Activated CD8-positive, alpha-beta T cell treated with anti-CD3 and anti-CD28 coated beads for 36 hours (primary cell): ENCODE measurements around the gene PRPF40B. TPM values are rescaled to one million over a fixed set of nuclear protein-coding genes. Genes with fewer than 3 reads are reported as not detected.

Experiments
- ATAC-seq: fragments of 200-7000 bp; cut with Tn5 transposase; one replicate; pipeline ENCODE4 v1.10.0; 2021; ENCODE audit warnings: mild to moderate bottlenecking, moderate library complexity
- CTCF ChIA-PET: fragments of 350-600 bp; sonication (Branson Sonifier 250); formaldehyde crosslinking; loops from one replicate; lab custom pipeline; 2021; ENCODE audit warnings: antibody characterized with exemption; lab: Charles Lee
- POLR2A ChIA-PET: fragments of 350-600 bp; sonication (Branson Sonifier 250); formaldehyde crosslinking; loops from one replicate; lab custom pipeline; 2021; ENCODE audit warnings: antibody characterized with exemption; lab: Charles Lee
- DNase-seq: peaks from one replicate; pipeline ENCODE4 v3.0.0-alpha.2; 2020
- H3K27ac Mint-ChIP-seq: one replicate; pipeline ENCODE4 v1.8.0; 2021; ENCODE audit warnings: mild to moderate bottlenecking, mixed read lengths
- H3K27me3 Mint-ChIP-seq: one replicate; pipeline ENCODE4 v1.8.0; 2021; ENCODE audit warnings: mixed read lengths
- H3K36me3 Mint-ChIP-seq: one replicate; pipeline ENCODE4 v1.8.0; 2021; ENCODE audit warnings: low read depth, mixed read lengths
- H3K4me1 Mint-ChIP-seq: one replicate; pipeline ENCODE4 v1.8.0; 2021; ENCODE audit warnings: low read depth, mixed read lengths
- H3K4me3 Mint-ChIP-seq: one replicate; pipeline ENCODE4 v1.8.0; 2021; ENCODE audit warnings: mild to moderate bottlenecking, moderate library complexity, mixed read lengths
- H3K9me3 Mint-ChIP-seq: one replicate; pipeline ENCODE4 v1.8.0; 2021; ENCODE audit warnings: mixed read lengths
- intact Hi-C: fragments of 100-400 bp; cut with micrococcal nuclease; formaldehyde crosslinking; loops from one replicate; pipeline ENCODE4 v1.10.0; 2022
- total RNA-seq, 2 experiments: library from RNA; stranded (reverse); gene quantifications; one replicate each; pipeline ENCODE4 v1.2.3, GENCODE V29; 2021
- TF ChIP-seq, protein P1 (sequence below): fragments of 200-600 bp; IDR thresholded peaks from one replicate; pipeline ENCODE4 v1.8.0; 2022; ENCODE audit warnings: antibody characterized with exemption, mild to moderate bottlenecking

The PRPF40B gene
- total RNA-seq, 2 experiments from 2014 or later, result 4.9 to 5.6 TPM

DNA sequence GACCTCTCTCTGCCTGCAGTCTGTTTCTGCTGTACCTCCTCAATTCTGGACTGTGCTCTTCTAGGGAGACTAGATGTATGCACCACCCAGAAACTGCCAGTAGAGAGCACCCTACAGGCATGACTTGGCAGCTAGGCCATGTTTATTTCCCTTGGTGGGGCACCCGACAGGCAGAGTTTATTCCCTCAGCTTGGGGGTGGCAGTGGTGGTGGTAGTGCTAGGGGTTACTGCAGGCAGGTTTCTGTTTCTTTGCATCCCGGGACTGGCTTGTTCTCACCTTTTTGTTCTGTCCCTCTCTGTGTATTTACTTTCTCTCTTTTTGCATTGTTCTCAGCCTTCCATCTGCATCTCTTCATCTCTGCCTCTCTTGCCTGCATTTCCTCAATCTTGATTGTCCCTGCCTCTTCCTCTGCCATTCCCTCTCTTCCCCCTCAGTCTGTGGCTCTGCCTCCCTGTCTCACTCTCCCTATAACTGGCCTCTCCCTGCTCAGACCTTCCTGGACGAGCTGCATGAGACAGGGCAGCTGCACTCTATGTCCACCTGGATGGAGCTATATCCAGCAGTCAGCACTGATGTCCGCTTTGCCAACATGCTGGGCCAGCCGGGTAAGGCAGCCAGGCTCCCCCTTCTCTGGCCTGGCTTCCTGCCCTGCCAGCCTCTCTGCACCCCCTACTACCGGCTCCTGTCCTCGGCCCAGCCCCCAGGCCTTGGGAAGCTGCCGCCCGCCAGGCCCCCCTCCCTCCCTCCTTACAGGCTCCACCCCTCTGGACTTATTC is 13.8 kb downstream of the PRPF40B start:
- Mint-ChIP-seq H3K27me3 (no peaks in the 10 kb centered on the region), H3K36me3 (no peaks in the 10 kb centered on the region), H3K4me3 (no peak overlapping the region), H3K4me1 (peaks cover 18% of the 10 kb centered on the region), H3K27ac (peak overlapping the region; percentile 60), H3K9me3 (no peaks in the 10 kb centered on the region)
- TF ChIP-seq, protein P1, sequence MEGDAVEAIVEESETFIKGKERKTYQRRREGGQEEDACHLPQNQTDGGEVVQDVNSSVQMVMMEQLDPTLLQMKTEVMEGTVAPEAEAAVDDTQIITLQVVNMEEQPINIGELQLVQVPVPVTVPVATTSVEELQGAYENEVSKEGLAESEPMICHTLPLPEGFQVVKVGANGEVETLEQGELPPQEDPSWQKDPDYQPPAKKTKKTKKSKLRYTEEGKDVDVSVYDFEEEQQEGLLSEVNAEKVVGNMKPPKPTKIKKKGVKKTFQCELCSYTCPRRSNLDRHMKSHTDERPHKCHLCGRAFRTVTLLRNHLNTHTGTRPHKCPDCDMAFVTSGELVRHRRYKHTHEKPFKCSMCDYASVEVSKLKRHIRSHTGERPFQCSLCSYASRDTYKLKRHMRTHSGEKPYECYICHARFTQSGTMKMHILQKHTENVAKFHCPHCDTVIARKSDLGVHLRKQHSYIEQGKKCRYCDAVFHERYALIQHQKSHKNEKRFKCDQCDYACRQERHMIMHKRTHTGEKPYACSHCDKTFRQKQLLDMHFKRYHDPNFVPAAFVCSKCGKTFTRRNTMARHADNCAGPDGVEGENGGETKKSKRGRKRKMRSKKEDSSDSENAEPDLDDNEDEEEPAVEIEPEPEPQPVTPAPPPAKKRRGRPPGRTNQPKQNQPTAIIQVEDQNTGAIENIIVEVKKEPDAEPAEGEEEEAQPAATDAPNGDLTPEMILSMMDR, result peak; percentile 67
- ATAC-seq (peak; percentile 97), DNase-seq (peak; percentile 84)
- intact Hi-C loops, result no loop called here
- POLR2A ChIA-PET, result interaction anchor here (0.6 to 2.4 kb wide), 8 partner anchors 13 to 229 kb away, joined by 3 to 9 read pairs (median 3); partner anchors contain the start of genes PRPF40B and TMBIM6
- CTCF ChIA-PET, result interaction anchor here (0.6 to 25.4 kb wide), 36 partner anchors 8 to 289 kb away, joined by 3 to 556 read pairs (median 5); partner anchors contain the start of genes FMNL3, PRPF40B and TMBIM6

DNA sequence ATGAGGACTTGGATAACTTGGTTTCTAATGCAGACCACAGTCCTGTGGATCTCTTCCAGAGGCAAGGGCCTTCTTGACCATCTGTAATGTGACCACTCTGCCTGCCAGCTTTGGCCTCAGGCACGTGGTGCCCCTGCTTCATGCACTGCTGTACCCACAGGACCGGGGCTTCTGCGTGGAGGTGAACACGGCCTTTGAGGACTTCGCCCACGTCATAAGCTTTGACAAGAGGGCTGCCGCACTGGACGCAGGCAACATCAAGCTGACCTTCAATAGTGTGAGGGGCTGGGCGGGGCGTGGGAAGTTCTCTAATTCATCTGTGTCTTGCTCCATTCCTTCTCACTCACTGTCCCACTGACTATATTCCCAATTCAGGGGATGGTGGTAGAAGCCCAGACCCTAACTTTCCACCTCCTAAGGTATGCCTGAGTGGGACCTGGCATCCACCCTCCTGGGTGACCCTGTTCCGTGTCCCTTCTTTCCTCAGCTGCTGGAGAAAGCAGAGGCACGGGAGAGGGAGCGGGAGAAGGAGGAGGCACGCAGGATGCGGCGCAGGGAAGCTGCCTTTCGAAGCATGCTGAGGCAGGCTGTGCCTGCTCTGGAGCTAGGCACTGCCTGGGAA is 18.5 kb downstream of the PRPF40B start:
- Mint-ChIP-seq H3K4me1 (peaks cover 27% of the 10 kb centered on the region), H3K4me3 (no peak overlapping the region), H3K27ac (no peak overlapping the region), H3K9me3 (no peaks in the 10 kb centered on the region), H3K36me3 (peaks cover 16% of the 10 kb centered on the region), H3K27me3 (no peaks in the 10 kb centered on the region)
- CTCF ChIA-PET, result interaction anchor here (1.1 to 25.4 kb wide), 5 partner anchors 17 to 198 kb away, joined by 3 to 556 read pairs (median 23); partner anchors contain the start of genes FMNL3 and TMBIM6
- no peak for ATAC-seq
- TF ChIP-seq, protein P1, result no peak
- intact Hi-C loops, result no loop called here
- no peak for DNase-seq
- POLR2A ChIA-PET, result interaction anchor here (1.1 to 1.2 kb wide), 3 partner anchors 9 to 63 kb away, joined by 3 to 5 read pairs (median 4); no protein-coding TSS in a partner anchor

DNA sequence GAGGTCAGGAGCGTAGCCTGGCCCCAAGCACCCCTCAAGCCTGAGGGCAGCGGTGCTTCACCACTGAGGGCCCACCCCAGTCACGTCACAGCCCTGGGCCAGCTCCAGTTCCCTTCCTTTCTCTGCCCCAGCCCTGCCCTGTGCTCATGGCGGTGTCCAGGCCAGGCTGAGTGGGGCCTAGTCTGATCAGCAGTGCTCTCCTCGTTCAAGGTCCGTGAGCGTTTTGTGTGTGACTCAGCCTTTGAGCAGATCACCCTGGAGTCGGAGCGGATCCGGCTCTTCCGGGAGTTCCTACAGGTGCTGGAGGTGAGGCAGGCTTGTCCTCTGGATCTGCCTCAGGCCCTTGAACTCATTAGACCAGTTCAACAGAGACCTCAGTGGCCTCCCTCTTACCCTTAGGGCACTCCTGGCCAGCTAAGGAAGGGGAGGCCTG is 19.0 kb downstream of the PRPF40B start:
- intact Hi-C loops, result no loop called here
- TF ChIP-seq, protein P1, result no peak
- H3K4me1 Mint-ChIP-seq, result peaks cover 22% of the 10 kb centered on the region
- peaks cover 16% of the 10 kb centered on the region for H3K36me3 Mint-ChIP-seq
- POLR2A ChIA-PET, result interaction anchor here (1.1 to 1.2 kb wide), 2 partner anchors 61 to 63 kb away, joined by 4 to 5 read pairs; no protein-coding TSS in a partner anchor
- H3K27me3 Mint-ChIP-seq, result no peaks in the 10 kb centered on the region
- H3K27ac Mint-ChIP-seq, result no peak overlapping the region
- CTCF ChIA-PET, result interaction anchor here (2.7 to 25.4 kb wide), 5 partner anchors 21 to 98 kb away, joined by 15 to 556 read pairs (median 26); partner anchors contain the start of genes FMNL3 and TMBIM6
- ATAC-seq (no peak), DNase-seq (no peak)
- no peaks in the 10 kb centered on the region for H3K9me3 Mint-ChIP-seq
- no peak overlapping the region for H3K4me3 Mint-ChIP-seq

DNA sequence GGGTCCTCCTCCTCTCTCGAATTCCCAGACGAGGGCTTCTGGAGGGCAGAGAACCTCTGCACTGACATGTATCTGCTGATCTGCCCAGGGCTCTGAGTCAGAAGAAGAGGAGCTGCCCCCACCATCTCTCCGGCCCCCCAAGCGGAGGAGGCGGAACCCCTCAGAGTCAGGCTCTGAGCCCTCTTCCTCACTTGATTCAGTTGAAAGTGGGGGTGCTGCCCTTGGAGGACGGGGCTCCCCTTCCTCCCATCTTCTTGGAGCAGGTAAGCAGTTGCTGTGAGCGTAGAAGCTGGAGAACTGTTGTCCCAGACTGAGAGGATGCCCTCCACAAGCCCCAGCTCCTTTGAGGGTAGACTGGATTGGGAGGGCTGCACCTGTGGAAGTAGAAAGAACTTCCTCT is 19.8 kb downstream of the PRPF40B start:
- DNase-seq (no peak), ATAC-seq (no peak)
- intact Hi-C loops, result no loop called here
- POLR2A ChIA-PET, result interaction anchor here (1.0 to 2.2 kb wide), 2 partner anchors 62 to 66 kb away, joined by 5 to 6 read pairs; no protein-coding TSS in a partner anchor
- TF ChIP-seq, protein P1, result no peak
- H3K27me3 Mint-ChIP-seq, result no peaks in the 10 kb centered on the region
- CTCF ChIA-PET, result interaction anchor here (0.7 to 25.4 kb wide), 12 partner anchors 11 to 135 kb away, joined by 3 to 556 read pairs (median 9); partner anchors contain the start of genes FMNL3 and TMBIM6
- H3K4me1 Mint-ChIP-seq, result peaks cover 22% of the 10 kb centered on the region
- no peak overlapping the region for H3K4me3 Mint-ChIP-seq
- no peak overlapping the region for H3K27ac Mint-ChIP-seq
- peaks cover 17% of the 10 kb centered on the region for H3K36me3 Mint-ChIP-seq
- H3K9me3 Mint-ChIP-seq, result no peaks in the 10 kb centered on the region
